HEK293 (cell line): ENCODE data around the gene TBP.
"Not testable (repeated sequence)": the region's sequence is repeated elsewhere in the genome, so short reads cannot be mapped to it uniquely, and the experiment has no call there.

ENCODE experiments used
- CTCF ChIA-PET: fragments of 350-600 bp; formaldehyde crosslinking; extraction: SDS; loops from one replicate; lab custom pipeline; 2021; ENCODE audit warnings: antibody characterized with exemption; lab: Yijun Ruan, JAX
- POLR2A ChIA-PET: fragments of 300-600 bp; formaldehyde crosslinking; extraction: SDS; loops from one replicate; lab custom pipeline; 2020; ENCODE audit warnings: antibody characterized with exemption, inconsistent platforms; lab: Yijun Ruan, JAX
- H3K27ac ChIP-seq: fragments of 200-500 bp; sonication (Bioruptor generic); 2 replicates; pipeline ENCODE4 v1.5.1; 2014; ENCODE audit warnings: low read depth, low read length, control low read depth, inconsistent platforms; ENCODE audit errors: extremely low read depth
- H3K36me3 ChIP-seq, 2 experiments: fragments of 200-500 bp in 1 of 2; sonication (Bioruptor generic) in 1 of 2; 1 replicate in 1 of 2; 2 replicates in 1 of 2; pipeline ENCODE4 v1.5.1; 2014 to 2017; ENCODE audit warnings: inconsistent platforms in 2 of 2, low read length in 2 of 2; ENCODE audit not compliant: control insufficient read depth in 2 of 2, insufficient read depth in 1 of 2
- H3K4me1 ChIP-seq: fragments of 200-500 bp; sonication (Bioruptor generic); 2 replicates; pipeline ENCODE4 v1.5.1; 2014; ENCODE audit warnings: mild to moderate bottlenecking, low read length, inconsistent platforms; ENCODE audit not compliant: control insufficient read depth, insufficient read depth
- H3K4me3 ChIP-seq: 2 replicates; pipeline ENCODE4 v1.5.1; 2011; ENCODE audit warnings: low read depth, mild to moderate bottlenecking, control low read depth, low read length, moderate library complexity
- H3K9me3 ChIP-seq: fragments of 200-500 bp; sonication (Bioruptor generic); 2 replicates; pipeline ENCODE4 v1.5.1; 2014; ENCODE audit warnings: low read depth, low read length, inconsistent platforms; ENCODE audit not compliant: control insufficient read depth, insufficient read depth
- HIC1 ChIP-seq: fragments of 450-650 bp; formaldehyde crosslinking; IDR thresholded peaks from 2 replicates; pipeline ENCODE4 v1.5.1; 2016; ENCODE audit warnings: missing biosample characterization, missing genetic modification characterization
- HOXD13 ChIP-seq: sonication (generic); formaldehyde crosslinking; IDR thresholded peaks from 2 replicates; pipeline ENCODE4 v1.8.0; 2022; ENCODE audit warnings: missing genetic modification reagents, borderline replicate concordance
- PRDM1 ChIP-seq: fragments of 450-650 bp; formaldehyde crosslinking; IDR thresholded peaks from 2 replicates; pipeline ENCODE4; 2016; ENCODE audit warnings: missing biosample characterization, missing genetic modification characterization
- PRDM4 ChIP-seq: fragments of 450-650 bp; formaldehyde crosslinking; IDR thresholded peaks from 2 replicates; pipeline ENCODE4 v1.5.1; 2017; ENCODE audit warnings: missing biosample characterization, missing genetic modification characterization
- RBAK ChIP-seq: fragments of 450-650 bp; formaldehyde crosslinking; IDR thresholded peaks from 2 replicates; pipeline ENCODE4 v1.5.1; 2016; ENCODE audit warnings: missing biosample characterization, missing genetic modification characterization
- ZBTB1 ChIP-seq: fragments of 450-650 bp; formaldehyde crosslinking; IDR thresholded peaks from 2 replicates; pipeline ENCODE4 v1.5.1; 2016; ENCODE audit warnings: missing biosample characterization, missing genetic modification characterization
- ZBTB6 ChIP-seq: fragments of 450-650 bp; formaldehyde crosslinking; IDR thresholded peaks from 2 replicates; pipeline ENCODE4 v1.5.1; 2017; ENCODE audit warnings: missing biosample characterization, missing genetic modification characterization
- ZNF10 ChIP-seq: fragments of 450-650 bp; formaldehyde crosslinking; IDR thresholded peaks from 2 replicates; pipeline ENCODE4 v1.5.1; 2017; ENCODE audit warnings: missing biosample characterization, missing genetic modification characterization
- ZNF121 ChIP-seq: fragments of 450-650 bp; formaldehyde crosslinking; IDR thresholded peaks from 2 replicates; pipeline ENCODE4 v1.5.1; 2016; ENCODE audit warnings: missing biosample characterization, missing genetic modification characterization
- ZNF155 ChIP-seq: fragments of 450-650 bp; formaldehyde crosslinking; IDR thresholded peaks from 2 replicates; pipeline ENCODE4 v1.5.1; 2016; ENCODE audit warnings: missing biosample characterization, missing genetic modification characterization
- ZNF362 ChIP-seq: fragments of 450-650 bp; formaldehyde crosslinking; IDR thresholded peaks from 2 replicates; pipeline ENCODE4 v1.5.1; 2016; ENCODE audit warnings: missing biosample characterization, missing genetic modification characterization
- ZNF488 ChIP-seq: fragments of 450-650 bp; formaldehyde crosslinking; IDR thresholded peaks from 2 replicates; pipeline ENCODE4 v1.5.1; 2016; ENCODE audit warnings: missing biosample characterization, missing genetic modification characterization
- ZNF571 ChIP-seq: fragments of 450-650 bp; formaldehyde crosslinking; IDR thresholded peaks from 2 replicates; pipeline ENCODE4 v1.5.0; 2017; ENCODE audit warnings: missing biosample characterization, missing genetic modification characterization
- ZNF664 ChIP-seq: fragments of 450-650 bp; formaldehyde crosslinking; IDR thresholded peaks from 2 replicates; pipeline ENCODE4 v1.5.1; 2016; ENCODE audit warnings: missing biosample characterization, missing genetic modification characterization

TBP gene

GRCh38 chr6:170508892-170509722 is 45.1 kb upstream of the TBP start:
- not testable (repeated sequence) for H3K4me1 ChIP-seq, H3K4me3 ChIP-seq, H3K36me3 ChIP-seq, H3K9me3 ChIP-seq, H3K27ac ChIP-seq
- POLR2A ChIA-PET = interaction anchor here (0.8 kb wide), 1 partner anchor 807 kb away, joined by 3 read pairs; the partner anchor contains the start of genes C6orf120 and WDR27
- CTCF ChIA-PET = interaction anchor here (0.7 to 1.7 kb wide), 2 partner anchors 612 to 678 kb away, joined by 3 to 5 read pairs; no protein-coding TSS in a partner anchor
- peak; percentile 89; the same call in 1 of the 2 replicates for TF ChIP-seq PRDM1 (tag by site-specific recombination)

- no peaks in the 10 kb centered on the region for H3K36me3 ChIP-seq
- TF ChIP-seq ZBTB6 = no peak
- TF ChIP-seq HIC1 (tag by site-specific recombination) = no peak
- TF ChIP-seq ZNF155 (tag by site-specific recombination) = no peak
- TF ChIP-seq ZNF10 = no peak
- no peak for TF ChIP-seq ZNF664
- no peak for TF ChIP-seq PRDM4 (tag by site-specific recombination)
- TF ChIP-seq HOXD13 (CRISPR knock-in tag) = no peak
- no peak for TF ChIP-seq ZBTB1
- no peak for TF ChIP-seq RBAK (tag by site-specific recombination)
- TF ChIP-seq ZNF121 (tag by site-specific recombination) = no peak
- TF ChIP-seq ZNF362 (tag by site-specific recombination) = no peak
- TF ChIP-seq, all 188 proteins: peak for 0
- Histone ChIP-seq H3K4me1 (no peaks in the 10 kb centered on the region), H3K9me3 (no peaks in the 10 kb centered on the region), H3K4me3 (no peak overlapping the region), H3K27ac (no peak overlapping the region)
- POLR2A ChIA-PET = interaction anchor here (0.8 kb wide), 1 partner anchor 808 kb away, joined by 3 read pairs; the partner anchor contains the start of genes C6orf120 and WDR27
- CTCF ChIA-PET = interaction anchor here (0.7 to 1.7 kb wide), 2 partner anchors 612 to 678 kb away, joined by 3 to 5 read pairs; no protein-coding TSS in a partner anchor
Observed at GRCh38 chr6:170509723-170510018, 44.5 kb upstream of the TBP start.

GRCh38 chr6:170510631-170511030 is 43.5 kb upstream of the TBP start:
- ChIA-PET POLR2A (no interaction called here), CTCF (interaction anchor here (0.5 to 1.7 kb wide), 4 partner anchors 11 to 720 kb away, joined by 3 to 5 read pairs (median 4); no protein-coding TSS in a partner anchor)

More at GRCh38 chr6:170510631-170511030, 43.5 kb upstream of the TBP start:
- Histone ChIP-seq H3K36me3 (no peaks in the 10 kb centered on the region), H3K4me1 (no peaks in the 10 kb centered on the region), H3K27ac (no peak overlapping the region), H3K4me3 (no peak overlapping the region), H3K9me3 (no peaks in the 10 kb centered on the region)
- no peak for TF ChIP-seq ZNF571 (tag by site-specific recombination)
- TF ChIP-seq ZNF488 (tag by site-specific recombination) = no peak
